Right lobe of liver (tissue), 6 donors: ENCODE measurements around the gene CAMK1G. TPM values are rescaled to one million over a fixed set of nuclear protein-coding genes. Genes with fewer than 3 reads are reported as not detected.

Source experiments
- ATAC-seq, 4 donors: fragments of 200-7000 bp; cut with Tn5 transposase; one replicate each; pipeline ENCODE4 v1.9.1; 2020; ENCODE audit warnings: mild to moderate bottlenecking in 4 of 4, moderate library complexity in 4 of 4
- DNase-seq, 3 donors: peaks; one replicate each; pipeline ENCODE4 v3.0.0-alpha.2; 2020
- H3K27ac ChIP-seq, 3 donors: fragments of 200-600 bp; one replicate each; pipeline ENCODE4 v1.8.0; 2022
- H3K27me3 ChIP-seq, 2 donors: fragments of 200-600 bp; one replicate each; pipeline ENCODE4 v1.8.0; 2022
- H3K36me3 ChIP-seq, 4 donors: fragments of 200-600 bp; sonication (generic) in 1 of 4; one replicate each; pipeline versions ENCODE4 v1.5.1 to v1.8.0; 2017 to 2022; ENCODE audit warnings: control low read depth in 1 of 4
- H3K4me1 ChIP-seq, 4 donors: fragments of 200-600 bp; sonication (generic) in 1 of 4; one replicate each; pipeline versions ENCODE4 v1.5.1 to v1.8.0; 2017 to 2022; ENCODE audit warnings: control low read depth in 1 of 4
- H3K4me3 ChIP-seq, 3 donors: fragments of 200-600 bp; one replicate each; pipeline ENCODE4 v1.8.0; 2022
- H3K9me3 ChIP-seq, 4 donors: fragments of 200-600 bp; sonication (generic) in 1 of 4; one replicate each; pipeline versions ENCODE4 v1.5.1 to v1.8.0; 2017 to 2022; ENCODE audit warnings: control low read depth in 1 of 4
- POLR2A ChIP-seq: fragments of 450-650 bp; IDR thresholded peaks from one replicate; pipeline ENCODE4 v1.6.1; 2017; ENCODE audit warnings: antibody characterized with exemption, mild to moderate bottlenecking
- WGBS: methylation state at CpG from one replicate; pipeline ENCODE4 v1.1.6; 2018; ENCODE audit warnings: low coverage, low lambda C conversion rate; ENCODE audit not compliant: insufficient coverage; ENCODE audit errors: missing lambda C conversion rate; 5-methylcytosine and 5-hydroxymethylcytosine counted together
- intact Hi-C, 2 donors: fragments of 100-400 bp; cut with DNase I; formaldehyde crosslinking; loops; one replicate each; pipeline versions ENCODE4 v1.11.2 to v1.14.1; 2022
- total RNA-seq, 6 experiments: library from RNA; depleted of rRNA in 2 of 6; stranded (reverse); fragments of >200 nt in 2 of 6; fragmentation: NEBNext Ultra II Directional in 3 of 6; extraction: Animal tissue kit (Norgen Biotek cat#: 25700) in 3 of 6; gene quantifications; one replicate each; pipeline versions ENCODE4 v1.1.0 to v1.2.4, GENCODE V29; 2016 to 2023
- TF ChIP-seq, protein P1 (sequence below), 4 donors: fragments of 200-600 bp in 3 of 4; fragments of 450-650 bp in 1 of 4; IDR thresholded peaks; one replicate each; pipeline versions ENCODE4 v1.5.1 to v1.8.0; 2016 to 2022; ENCODE audit warnings: antibody characterized with exemption in 4 of 4, mild to moderate bottlenecking in 2 of 4
- donor health status: DM: no; HTN: yes; CAD: no.
- donor health status: DM: no; HTN: no; CAD: no.
- donor health status: DM: no; HTN: no; CAD: no.
- donor health status: DM: no; HTN: yes; CAD: no.
- donor health status: DM: no; HTN: yes; CAD: no.

CAMK1G gene
- total RNA-seq, 6 experiments from 2014 or later, result 0.17 to 0.80 (median 0.37) TPM; not detected in 2

GRCh38 chr1:209556162-209556690 lies 27.3 kb upstream of the CAMK1G start:
- Histone ChIP-seq H3K27ac (no peak overlapping the region), H3K9me3 (no peaks in the 10 kb centered on the region), H3K4me1 (no peaks in the 10 kb centered on the region), H3K27me3 (no peaks in the 10 kb centered on the region), H3K4me3 (no peak overlapping the region), H3K36me3 (no peaks in the 10 kb centered on the region)
- DNase-seq (no peak), ATAC-seq (no peak)
- intact Hi-C loops, result no loop called here
- TF ChIP-seq POLR2A, result no peak
- TF ChIP-seq, protein P1, sequence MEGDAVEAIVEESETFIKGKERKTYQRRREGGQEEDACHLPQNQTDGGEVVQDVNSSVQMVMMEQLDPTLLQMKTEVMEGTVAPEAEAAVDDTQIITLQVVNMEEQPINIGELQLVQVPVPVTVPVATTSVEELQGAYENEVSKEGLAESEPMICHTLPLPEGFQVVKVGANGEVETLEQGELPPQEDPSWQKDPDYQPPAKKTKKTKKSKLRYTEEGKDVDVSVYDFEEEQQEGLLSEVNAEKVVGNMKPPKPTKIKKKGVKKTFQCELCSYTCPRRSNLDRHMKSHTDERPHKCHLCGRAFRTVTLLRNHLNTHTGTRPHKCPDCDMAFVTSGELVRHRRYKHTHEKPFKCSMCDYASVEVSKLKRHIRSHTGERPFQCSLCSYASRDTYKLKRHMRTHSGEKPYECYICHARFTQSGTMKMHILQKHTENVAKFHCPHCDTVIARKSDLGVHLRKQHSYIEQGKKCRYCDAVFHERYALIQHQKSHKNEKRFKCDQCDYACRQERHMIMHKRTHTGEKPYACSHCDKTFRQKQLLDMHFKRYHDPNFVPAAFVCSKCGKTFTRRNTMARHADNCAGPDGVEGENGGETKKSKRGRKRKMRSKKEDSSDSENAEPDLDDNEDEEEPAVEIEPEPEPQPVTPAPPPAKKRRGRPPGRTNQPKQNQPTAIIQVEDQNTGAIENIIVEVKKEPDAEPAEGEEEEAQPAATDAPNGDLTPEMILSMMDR (IDR thresholded peaks at IDR 0.05), result no peak
- WGBS, result 80% methylated on average over 1 of the region's 1 CpG

GRCh38 chr1:209557221-209557620 lies 26.3 kb upstream of the CAMK1G start:
- no peaks in the 10 kb centered on the region for H3K27me3 ChIP-seq
- no peaks in the 10 kb centered on the region for H3K9me3 ChIP-seq
- H3K27ac ChIP-seq, result no peak overlapping the region
- no peaks in the 10 kb centered on the region for H3K4me1 ChIP-seq
- intact Hi-C loops, result no loop called here
- DNase-seq (no peak), ATAC-seq (no peak)
- TF ChIP-seq, protein P1 (IDR thresholded peaks at IDR 0.05), result no peak
- no peak for TF ChIP-seq POLR2A
- H3K36me3 ChIP-seq, result no peaks in the 10 kb centered on the region
- no peak overlapping the region for H3K4me3 ChIP-seq

GRCh38 chr1:209560529-209560928 lies 23.0 kb upstream of the CAMK1G start:
- ATAC-seq (no peak), DNase-seq (no peak)
- H3K27me3 ChIP-seq, result no peaks in the 10 kb centered on the region
- no peak for TF ChIP-seq POLR2A
- TF ChIP-seq, protein P1 (IDR thresholded peaks at IDR 0.05), result no peak
- WGBS, result 67% methylated on average over 3 of the region's 3 CpGs
- H3K36me3 ChIP-seq, result no peaks in the 10 kb centered on the region
- H3K4me1 ChIP-seq, result no peaks in the 10 kb centered on the region
- H3K9me3 ChIP-seq, result no peaks in the 10 kb centered on the region
- intact Hi-C loops, result no loop called here
- no peak overlapping the region for H3K4me3 ChIP-seq
- H3K27ac ChIP-seq, result no peak overlapping the region

DNA sequence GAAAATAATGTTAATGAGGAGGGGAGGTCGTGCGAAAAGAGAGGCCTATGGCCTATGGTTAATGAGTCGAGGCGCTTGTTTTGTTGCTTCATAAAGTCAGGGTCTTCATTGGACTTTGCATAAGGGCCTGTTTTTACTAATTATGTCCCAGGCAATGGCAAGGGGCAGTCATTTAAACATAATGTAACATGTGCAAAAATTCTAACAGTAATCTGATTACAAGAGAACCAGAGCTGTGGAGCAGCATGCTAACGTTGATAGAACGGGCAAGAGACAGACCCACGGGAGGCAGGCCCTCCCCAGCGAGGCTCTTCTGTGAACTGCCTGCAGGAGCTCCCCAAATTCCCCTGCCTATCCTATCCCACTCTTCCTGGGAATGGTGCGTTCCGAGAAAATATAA lies 22.6 kb upstream of the CAMK1G start:
- 74% methylated on average over 9 of the region's 10 CpGs for WGBS
- Histone ChIP-seq H3K36me3 (no peaks in the 10 kb centered on the region), H3K9me3 (no peaks in the 10 kb centered on the region), H3K27ac (no peak overlapping the region), H3K4me1 (no peaks in the 10 kb centered on the region), H3K4me3 (no peak overlapping the region), H3K27me3 (no peaks in the 10 kb centered on the region)
- no peak for TF ChIP-seq POLR2A
- TF ChIP-seq, protein P1 (IDR thresholded peaks at IDR 0.05), result no peak
- DNase-seq (no peak), ATAC-seq (no peak)
- intact Hi-C loops, result no loop called here

DNA sequence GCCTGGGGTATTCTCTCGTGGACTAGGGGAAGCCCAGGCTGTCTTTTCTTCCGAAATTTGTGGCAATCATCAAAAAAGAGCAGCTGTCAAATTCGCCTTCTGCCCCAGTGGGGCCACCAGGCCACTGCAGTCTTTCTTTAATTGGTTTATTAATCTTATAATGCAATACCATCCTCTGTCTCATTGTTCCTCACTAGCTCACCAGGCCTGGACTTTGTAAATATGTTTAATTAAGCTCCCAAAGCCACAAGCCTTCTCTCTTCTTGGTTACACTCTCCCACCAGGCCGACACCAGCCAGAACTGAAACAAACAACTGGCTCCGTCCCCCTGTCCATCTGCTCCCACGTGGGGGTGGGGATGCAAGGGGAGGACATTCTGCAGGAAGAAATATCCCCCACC lies 22.0 kb upstream of the CAMK1G start:
- Histone ChIP-seq H3K4me1 (no peaks in the 10 kb centered on the region), H3K27me3 (no peaks in the 10 kb centered on the region), H3K4me3 (no peak overlapping the region), H3K36me3 (no peaks in the 10 kb centered on the region), H3K9me3 (no peaks in the 10 kb centered on the region), H3K27ac (no peak overlapping the region)
- TF ChIP-seq, protein P1 (IDR thresholded peaks at IDR 0.05), result no peak
- no peak for TF ChIP-seq POLR2A
- intact Hi-C loops, result no loop called here
- DNase-seq, result no peak
- ATAC-seq, result no peak
- 60% methylated on average over 4 of the region's 6 CpGs for WGBS
